DND-41 (cell line): ENCODE results near the gene NKX2-3.

Source experiments
- EZH2 ChIP-seq: IDR thresholded peaks from 3 replicates; pipeline ENCODE4 v1.6.1; 2012; ENCODE audit warnings: borderline replicate concordance, low read depth, mild to moderate bottlenecking, moderate library complexity, low read length, inconsistent platforms; ENCODE audit not compliant: severe bottlenecking
- TF ChIP-seq, protein P1 (sequence below): IDR thresholded peaks from 2 replicates; pipeline ENCODE4 v1.5.1; 2012; ENCODE audit warnings: borderline replicate concordance, low read length, moderate library complexity, mild to moderate bottlenecking; ENCODE audit not compliant: poor library complexity, severe bottlenecking; ENCODE audit errors: extremely low read depth

DNA sequence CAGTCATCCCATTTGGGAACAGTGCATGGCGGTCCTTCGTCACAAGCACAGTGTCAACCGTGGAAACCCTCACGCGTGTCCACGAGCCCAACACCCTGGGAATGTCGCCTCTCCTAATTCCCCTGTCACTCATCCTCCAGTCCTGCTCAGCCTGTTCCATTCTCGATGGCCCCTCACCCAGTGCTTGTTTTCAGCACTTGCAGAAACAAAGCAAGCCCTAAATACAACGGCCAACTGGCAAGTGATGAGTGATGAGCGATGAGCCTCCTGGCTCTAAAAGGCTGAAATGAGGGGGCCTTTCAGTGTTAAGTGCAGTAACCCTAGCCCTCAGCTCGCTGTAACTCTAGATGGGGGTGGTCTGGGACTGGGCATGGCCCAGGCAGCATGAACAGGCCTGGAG lies 22.6 kb downstream of the NKX2-3 start:
- TF ChIP-seq, protein P1, sequence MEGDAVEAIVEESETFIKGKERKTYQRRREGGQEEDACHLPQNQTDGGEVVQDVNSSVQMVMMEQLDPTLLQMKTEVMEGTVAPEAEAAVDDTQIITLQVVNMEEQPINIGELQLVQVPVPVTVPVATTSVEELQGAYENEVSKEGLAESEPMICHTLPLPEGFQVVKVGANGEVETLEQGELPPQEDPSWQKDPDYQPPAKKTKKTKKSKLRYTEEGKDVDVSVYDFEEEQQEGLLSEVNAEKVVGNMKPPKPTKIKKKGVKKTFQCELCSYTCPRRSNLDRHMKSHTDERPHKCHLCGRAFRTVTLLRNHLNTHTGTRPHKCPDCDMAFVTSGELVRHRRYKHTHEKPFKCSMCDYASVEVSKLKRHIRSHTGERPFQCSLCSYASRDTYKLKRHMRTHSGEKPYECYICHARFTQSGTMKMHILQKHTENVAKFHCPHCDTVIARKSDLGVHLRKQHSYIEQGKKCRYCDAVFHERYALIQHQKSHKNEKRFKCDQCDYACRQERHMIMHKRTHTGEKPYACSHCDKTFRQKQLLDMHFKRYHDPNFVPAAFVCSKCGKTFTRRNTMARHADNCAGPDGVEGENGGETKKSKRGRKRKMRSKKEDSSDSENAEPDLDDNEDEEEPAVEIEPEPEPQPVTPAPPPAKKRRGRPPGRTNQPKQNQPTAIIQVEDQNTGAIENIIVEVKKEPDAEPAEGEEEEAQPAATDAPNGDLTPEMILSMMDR, result no peak
- TF ChIP-seq EZH2, result no peak
